GM21447 (cell line): ENCODE results near the gene TANC1.
"Not testable (repeated sequence)": the region's sequence is repeated elsewhere in the genome, so short reads cannot be mapped to it uniquely, and the experiment has no call there.

Source experiments
- ATAC-seq: cut with Tn5 transposase; IDR thresholded peaks from one replicate; pipeline ENCODE4 v1.9.1; 2021; ENCODE audit not compliant: unreplicated experiment

Gene TANC1

DNA sequence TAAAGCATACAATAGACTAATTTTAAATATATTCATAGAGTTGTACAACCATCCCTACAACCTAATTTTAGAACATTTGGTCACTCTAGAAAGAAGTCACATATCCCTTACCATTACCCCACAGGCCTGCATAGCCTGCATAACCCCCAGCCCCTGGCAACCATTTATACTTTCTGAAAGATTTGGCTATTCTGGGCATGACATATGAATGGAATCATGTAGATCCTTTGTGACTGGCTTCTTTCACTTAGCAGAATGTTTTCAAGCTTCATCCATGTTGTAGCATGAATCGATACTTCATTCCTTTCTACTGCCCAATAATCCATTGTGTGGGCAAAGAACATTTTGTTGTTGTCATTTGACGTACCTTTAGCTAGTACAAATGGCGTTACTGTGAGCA lies 166.5 kb downstream of the TANC1 start:
- ATAC-seq = no peak

DNA sequence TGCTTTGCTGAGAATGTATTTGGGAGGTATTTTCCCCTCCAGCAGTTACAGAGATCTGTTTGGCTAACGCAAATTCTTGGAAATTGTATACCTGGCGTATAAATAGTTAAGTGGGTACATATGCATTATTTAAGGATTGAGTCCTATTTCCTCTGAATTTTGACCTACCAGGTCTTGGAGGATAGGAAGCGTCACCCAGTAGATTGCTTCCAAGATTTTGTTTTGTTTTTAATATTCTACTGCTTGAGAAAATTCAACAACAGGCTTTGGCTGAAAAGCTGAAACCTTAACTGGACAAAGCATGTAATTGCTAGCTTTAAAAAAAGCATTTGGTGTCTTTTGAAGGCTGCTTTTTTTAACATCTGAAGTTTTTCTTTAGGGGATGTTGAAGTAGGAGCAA lies 168.0 kb downstream of the TANC1 start:
- no peak for ATAC-seq

GRCh38 chr2:159137511-159138241 lies 169.2 kb downstream of the TANC1 start:
- ATAC-seq = no peak

DNA sequence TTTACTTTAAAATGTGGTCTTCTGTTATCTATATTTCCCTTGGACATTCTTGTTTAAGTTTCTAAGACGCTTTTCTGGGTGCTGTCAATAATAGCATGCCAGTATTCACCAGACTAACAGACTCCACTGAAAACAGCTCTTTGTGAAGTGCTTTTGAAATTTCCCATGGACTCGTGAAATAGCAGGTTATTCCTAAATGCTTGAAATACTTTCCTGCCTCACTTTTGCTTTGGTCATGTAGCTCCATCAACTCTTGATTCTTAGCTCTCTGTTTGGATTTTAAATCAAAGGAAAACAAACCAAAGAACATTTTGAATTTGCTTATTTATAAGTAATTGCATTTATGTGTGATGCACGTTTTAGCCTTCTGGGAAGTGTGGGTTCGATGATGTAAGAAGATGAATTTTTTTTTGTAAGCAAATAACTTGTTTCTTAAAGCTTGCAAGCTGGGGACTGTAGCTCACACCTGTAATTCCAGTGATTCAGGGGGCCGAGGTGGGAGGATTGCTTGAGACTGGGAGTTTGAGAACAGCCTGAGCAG lies 170.3 kb downstream of the TANC1 start:
- ATAC-seq = no peak

DNA sequence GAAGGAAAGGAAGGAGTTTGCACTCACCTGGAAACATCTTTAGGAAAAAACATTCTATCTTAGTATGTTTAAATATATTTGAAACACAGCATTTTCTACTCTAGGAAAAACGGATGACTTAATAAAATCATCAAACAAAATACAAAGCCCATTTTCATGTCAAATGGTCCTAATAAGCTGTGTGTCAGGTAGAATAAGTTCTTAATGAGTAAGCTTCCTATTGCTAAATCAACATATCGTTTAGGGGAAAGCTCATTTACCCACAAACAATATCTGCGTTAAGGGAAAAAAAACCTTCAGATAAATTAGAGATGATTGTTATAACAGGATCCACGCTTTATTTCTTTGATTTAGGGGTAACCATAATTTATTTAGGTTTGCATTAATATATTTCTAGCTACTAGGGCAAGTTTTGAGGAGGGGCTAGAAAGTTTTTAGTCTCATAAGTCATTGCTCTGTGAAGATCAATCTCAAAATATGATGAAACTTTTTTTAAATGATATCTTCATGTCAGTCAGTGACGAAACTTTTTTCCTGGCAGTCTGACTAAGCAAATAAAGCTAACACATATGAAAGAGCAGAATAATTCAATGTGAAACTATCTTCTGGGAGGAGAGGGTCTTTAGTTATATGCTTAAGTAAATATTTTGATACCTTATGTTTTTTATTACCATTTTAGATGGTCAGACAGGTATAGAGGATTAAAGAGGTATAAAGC lies 170.9 kb downstream of the TANC1 start:
- no peak for ATAC-seq

GRCh38 chr2:159140070-159140769 lies 171.8 kb downstream of the TANC1 start:
- no peak for ATAC-seq

DNA sequence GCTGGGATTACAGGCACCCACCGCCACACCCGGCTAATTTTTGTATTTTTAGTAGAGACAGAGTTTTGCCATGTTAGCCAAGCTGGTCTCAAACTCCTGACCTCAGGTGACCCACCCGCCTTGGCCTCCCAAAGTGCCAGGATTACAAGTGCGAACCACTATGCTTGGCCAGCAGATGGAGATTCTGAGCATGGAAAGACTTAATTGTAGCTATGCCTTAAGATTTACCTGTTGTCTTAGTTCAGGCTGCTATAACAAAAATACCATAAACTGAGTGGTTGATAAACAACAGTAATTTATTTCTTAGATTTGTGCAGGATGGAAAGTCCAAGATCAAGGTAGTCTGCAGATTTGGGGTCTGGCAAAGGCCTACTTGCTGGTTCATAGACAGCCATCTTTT lies 172.4 kb downstream of the TANC1 start:
- ATAC-seq = not testable (repeated sequence)

GRCh38 chr2:159144776-159145614 lies 176.6 kb downstream of the TANC1 start:
- ATAC-seq = peak; percentile 70

DNA sequence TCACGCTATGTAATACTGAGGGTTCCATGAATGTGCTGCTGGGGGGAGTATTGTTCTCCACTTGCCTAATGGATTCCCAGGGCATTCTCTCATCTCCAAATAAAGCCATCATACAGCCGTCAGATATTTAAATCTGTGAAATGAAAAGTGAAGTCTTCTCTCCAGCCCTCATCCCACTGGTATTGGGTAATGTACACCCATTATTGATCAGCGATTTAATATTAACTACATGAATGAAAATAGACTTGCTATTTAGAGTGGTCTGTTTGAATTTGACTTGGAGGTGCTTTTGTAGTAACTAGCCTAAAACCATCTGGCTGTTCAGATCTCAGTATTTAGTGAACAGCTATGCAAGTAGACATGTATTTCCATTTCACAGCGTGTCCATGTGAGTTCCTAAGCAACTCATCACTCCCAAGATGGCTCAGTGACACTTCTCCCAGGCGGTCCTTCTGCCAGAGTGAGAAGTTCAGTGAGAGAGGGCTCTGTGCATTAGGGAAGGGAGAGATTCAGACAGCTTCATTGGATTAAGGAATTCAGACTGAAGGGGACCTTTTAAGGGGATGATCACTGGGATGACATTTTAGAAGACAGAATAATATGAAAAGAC lies 177.4 kb downstream of the TANC1 start:
- no peak for ATAC-seq

- no peak for ATAC-seq
Measured at GRCh38 chr2:159146996-159147666, 178.7 kb downstream of the TANC1 start.

GRCh38 chr2:159147690-159148089 lies 179.2 kb downstream of the TANC1 start:
- ATAC-seq = no peak

- ATAC-seq = no peak
Measured at GRCh38 chr2:159148901-159149300, 180.5 kb downstream of the TANC1 start.

DNA sequence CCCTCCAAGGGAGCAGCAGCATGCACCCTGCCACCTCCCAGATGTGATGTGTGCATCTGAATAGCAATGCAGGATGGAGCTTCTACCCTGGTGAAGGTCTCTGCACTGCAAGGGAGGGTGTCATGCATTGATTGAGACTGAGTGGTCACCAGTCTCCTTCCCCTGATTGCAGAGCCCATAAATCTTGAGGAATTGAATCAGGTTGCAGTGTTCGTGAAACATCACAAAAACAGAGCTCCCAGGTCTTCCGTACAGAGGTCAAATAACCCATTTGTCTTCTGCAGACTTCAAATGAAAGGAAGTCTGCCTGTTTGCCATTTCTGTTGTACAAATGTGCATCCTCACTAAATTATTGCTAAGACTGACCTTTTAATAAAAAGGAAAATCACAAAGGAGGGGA lies 181.3 kb downstream of the TANC1 start:
- no peak for ATAC-seq

DNA sequence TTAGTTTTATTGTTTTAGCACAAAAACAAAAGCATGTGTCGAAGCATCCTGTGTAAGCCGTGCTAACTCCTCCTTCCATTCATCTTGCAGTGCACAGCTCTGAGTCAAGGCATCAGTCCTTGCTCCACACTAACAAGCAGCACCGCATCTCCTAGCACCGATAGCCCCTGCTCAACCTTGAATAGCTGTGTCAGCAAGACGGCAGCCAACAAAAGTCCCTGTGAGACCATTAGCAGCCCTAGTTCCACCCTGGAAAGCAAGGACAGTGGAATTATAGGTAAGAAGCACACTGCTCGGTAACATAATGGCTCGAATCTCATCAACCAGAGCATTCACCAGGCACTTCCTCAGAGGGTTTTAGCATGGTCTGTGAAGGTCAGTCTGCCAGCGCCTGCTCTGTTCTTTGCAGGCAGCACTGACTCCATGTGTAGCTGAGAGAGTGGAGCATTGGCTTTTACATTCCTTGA lies 181.9 kb downstream of the TANC1 start:
- no peak for ATAC-seq

- ATAC-seq = no peak
Measured at GRCh38 chr2:159151198-159152127, 183.0 kb downstream of the TANC1 start.

GRCh38 chr2:159152128-159152778 lies 183.8 kb downstream of the TANC1 start:
- no peak for ATAC-seq

- ATAC-seq = no peak
Measured at GRCh38 chr2:159153063-159153462, 184.6 kb downstream of the TANC1 start.

DNA sequence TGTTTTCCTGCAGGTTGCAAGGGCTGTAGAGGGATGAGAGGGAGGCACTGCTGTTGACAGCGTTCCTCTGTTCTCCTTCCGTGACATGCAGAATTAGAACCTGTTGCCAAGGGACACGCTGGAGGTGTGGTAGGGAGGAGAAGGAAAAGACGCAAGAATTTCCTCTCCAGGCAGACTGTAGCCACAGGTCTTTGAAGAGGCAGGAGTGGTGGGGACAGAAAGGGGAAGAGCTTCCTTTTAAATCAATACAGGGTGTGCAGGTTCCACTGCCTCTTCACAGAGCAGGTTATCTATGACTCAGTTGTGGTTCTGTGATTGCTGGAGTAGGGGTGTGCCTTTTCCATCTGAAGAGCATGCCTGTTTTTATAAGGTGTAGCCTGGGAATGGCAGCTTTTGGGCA lies 185.0 kb downstream of the TANC1 start:
- no peak for ATAC-seq
